Natural killer cell (primary cell): Measurements from ENCODE around the gene PAK5. TPM values are rescaled to one million over a fixed set of nuclear protein-coding genes. Genes with fewer than 3 reads are reported as not detected.

ENCODE experiments used
- ATAC-seq, 3 donors: fragments of 150-1000 bp in 2 of 3; fragments of 200-7000 bp in 1 of 3; cut with Tn5 transposase; 1 replicate in 1 of 3; 2 replicates in 2 of 3; pipeline ENCODE4 v1.10.0; 2021; ENCODE audit warnings: mild to moderate bottlenecking in 2 of 3, moderate library complexity in 2 of 3
- DNase-seq, 2 donors: peaks; one replicate each; pipeline versions ENCODE4 v3.0.0 to v3.0.0-alpha.2; 2013 to 2021; ENCODE audit warnings: mixed read lengths in 1 of 2
- H3K27ac ChIP-seq: one replicate; pipeline ENCODE4 v1.5.1; 2013; ENCODE audit warnings: mild to moderate bottlenecking, low read length
- H3K27me3 ChIP-seq: one replicate; pipeline ENCODE4 v1.6.1; 2013; ENCODE audit warnings: low read length; ENCODE audit not compliant: control insufficient read depth, insufficient read depth
- H3K36me3 ChIP-seq: one replicate; pipeline ENCODE4 v1.6.1; 2013; ENCODE audit warnings: low read length; ENCODE audit not compliant: control insufficient read depth, insufficient read depth
- H3K4me1 ChIP-seq: one replicate; pipeline ENCODE4 v1.6.1; 2013; ENCODE audit warnings: low read length; ENCODE audit not compliant: control insufficient read depth, insufficient read depth
- H3K4me3 ChIP-seq: one replicate; pipeline ENCODE4 v1.5.1; 2013; ENCODE audit warnings: low read length
- H3K9me3 ChIP-seq: one replicate; pipeline ENCODE4 v1.6.1; 2013; ENCODE audit warnings: low read length; ENCODE audit not compliant: control insufficient read depth, insufficient read depth
- H3K27ac Mint-ChIP-seq, 2 donors: one replicate each; pipeline ENCODE4 v1.8.0; 2022; ENCODE audit warnings: mild to moderate bottlenecking in 2 of 2, mixed read lengths in 2 of 2, moderate library complexity in 1 of 2
- H3K27me3 Mint-ChIP-seq, 2 donors: one replicate each; pipeline ENCODE4 v1.8.0; 2022; ENCODE audit warnings: low read depth in 2 of 2, mixed read lengths in 2 of 2
- H3K36me3 Mint-ChIP-seq: one replicate; pipeline ENCODE4 v1.8.0; 2022; ENCODE audit warnings: mixed read lengths
- H3K4me1 Mint-ChIP-seq, 2 donors: one replicate each; pipeline ENCODE4 v1.8.0; 2022; ENCODE audit warnings: mixed read lengths in 2 of 2
- H3K4me3 Mint-ChIP-seq: one replicate; pipeline ENCODE4 v1.8.0; 2022; ENCODE audit warnings: mild to moderate bottlenecking, moderate library complexity, mixed read lengths
- H3K9me3 Mint-ChIP-seq, 2 donors: one replicate each; pipeline ENCODE4 v1.8.0; 2022; ENCODE audit warnings: mixed read lengths in 2 of 2
- CTCF ChIP-seq: fragments of 200-600 bp; IDR thresholded peaks from one replicate; pipeline ENCODE4 v1.8.0; 2022; ENCODE audit warnings: antibody characterized with exemption
- WGBS: methylation state at CpG from one replicate; pipeline ENCODE4 v1.1.7; 2013; ENCODE audit warnings: missing lambda C conversion rate; ENCODE audit not compliant: insufficient coverage; 5-methylcytosine and 5-hydroxymethylcytosine counted together
- intact Hi-C: fragments of 100-400 bp; cut with micrococcal nuclease; formaldehyde crosslinking; loops from one replicate; pipeline ENCODE4 v1.14.2; 2022
- total RNA-seq, 4 donors: library from RNA; stranded (reverse); fragments of 120-200 nt in 1 of 4; gene quantifications; one replicate each; pipeline versions ENCODE4 v1.2.3 to v1.2.4, GENCODE V29; 2013 to 2022

The PAK5 gene
- total RNA-seq, 3 donors from 2014 or later (not counting 1 experiment from before 2014, with no cell fraction given): not detected

- Histone ChIP-seq H3K36me3 (no peaks in the 10 kb centered on the region), H3K4me1 (no peaks in the 10 kb centered on the region), H3K27me3 (no peaks in the 10 kb centered on the region), H3K4me3 (no peak overlapping the region), H3K9me3 (no peaks in the 10 kb centered on the region), H3K27ac (no peak overlapping the region)
- intact Hi-C loops: no loop called here
- Mint-ChIP-seq H3K27me3 (no peaks in the 10 kb centered on the region), H3K4me1 (no peaks in the 10 kb centered on the region), H3K4me3 (no peak overlapping the region), H3K36me3 (peaks cover 8% of the 10 kb centered on the region), H3K27ac (no peak overlapping the region), H3K9me3 (peaks cover 10 to 11% of the 10 kb centered on the region in 2 donors)
- DNase-seq (no peak), ATAC-seq (no peak)
- no peak for TF ChIP-seq CTCF
- 88% methylated on average over 6 of the region's 6 CpGs for WGBS
Measured at GRCh38 chr20:9769954-9770353, 68.9 kb downstream of the PAK5 start.

GRCh38 chr20:9761476-9761875 is 77.4 kb downstream of the PAK5 start:
- intact Hi-C loops: no loop called here
- no peaks in the 10 kb centered on the region for H3K4me1 Mint-ChIP-seq
- WGBS: 91% methylated on average over 1 of the region's 1 CpG
- no peaks in the 10 kb centered on the region for H3K27me3 ChIP-seq
- H3K27ac Mint-ChIP-seq: no peak overlapping the region
- no peak overlapping the region for H3K4me3 ChIP-seq
- no peak for TF ChIP-seq CTCF
- H3K4me3 Mint-ChIP-seq: no peak overlapping the region
- ATAC-seq: no peak
- H3K27me3 Mint-ChIP-seq: no peaks in the 10 kb centered on the region
- no peak for DNase-seq
- H3K36me3 Mint-ChIP-seq: no peaks in the 10 kb centered on the region
- no peaks in the 10 kb centered on the region for H3K36me3 ChIP-seq
- H3K4me1 ChIP-seq: no peaks in the 10 kb centered on the region
- H3K9me3 ChIP-seq: no peaks in the 10 kb centered on the region
- H3K27ac ChIP-seq: no peak overlapping the region
- H3K9me3 Mint-ChIP-seq: peaks cover 0 to 2% of the 10 kb centered on the region in 2 donors

GRCh38 chr20:9759392-9759791 is 79.5 kb downstream of the PAK5 start:
- no peaks in the 10 kb centered on the region for H3K9me3 ChIP-seq
- H3K4me3 ChIP-seq: no peak overlapping the region
- H3K27me3 Mint-ChIP-seq: no peaks in the 10 kb centered on the region
- no peak for DNase-seq
- no peak overlapping the region for H3K4me3 Mint-ChIP-seq
- H3K27ac Mint-ChIP-seq: no peak overlapping the region
- no peaks in the 10 kb centered on the region for H3K36me3 ChIP-seq
- H3K4me1 ChIP-seq: no peaks in the 10 kb centered on the region
- H3K9me3 Mint-ChIP-seq: peaks cover 0 to 3% of the 10 kb centered on the region in 2 donors
- no peak for TF ChIP-seq CTCF
- intact Hi-C loops: no loop called here
- H3K36me3 Mint-ChIP-seq: no peaks in the 10 kb centered on the region
- 50% methylated on average over 4 of the region's 4 CpGs for WGBS
- no peak for ATAC-seq
- H3K27ac ChIP-seq: no peak overlapping the region
- H3K27me3 ChIP-seq: no peaks in the 10 kb centered on the region
- H3K4me1 Mint-ChIP-seq: no peaks in the 10 kb centered on the region

GRCh38 chr20:9758752-9759151 is 80.1 kb downstream of the PAK5 start:
- Mint-ChIP-seq H3K4me1 (no peaks in the 10 kb centered on the region), H3K4me3 (no peak overlapping the region), H3K27me3 (no peaks in the 10 kb centered on the region), H3K36me3 (no peaks in the 10 kb centered on the region), H3K9me3 (peaks cover 0 to 5% of the 10 kb centered on the region in 2 donors), H3K27ac (no peak overlapping the region)
- no peak overlapping the region for H3K27ac ChIP-seq
- intact Hi-C loops: no loop called here
- no peaks in the 10 kb centered on the region for H3K27me3 ChIP-seq
- H3K36me3 ChIP-seq: no peaks in the 10 kb centered on the region
- H3K4me3 ChIP-seq: no peak overlapping the region
- WGBS: no CpG with 5 or more reads among the region's 1 CpG
- DNase-seq: no peak
- no peaks in the 10 kb centered on the region for H3K9me3 ChIP-seq
- no peak for TF ChIP-seq CTCF
- no peaks in the 10 kb centered on the region for H3K4me1 ChIP-seq
- no peak for ATAC-seq
